Gastroesophageal sphincter (tissue), 3 donors: Measurements from ENCODE around the gene VSIG1.
A peak's percentile ranks its signal among the peaks of the same experiment; 100 is the strongest.

Experiments used
- POLR2A ChIP-seq, 2 donors: fragments of 450-650 bp; IDR thresholded peaks; one replicate each; pipeline ENCODE4 v1.6.1; 2017; ENCODE audit warnings: antibody characterized with exemption in 2 of 2, mild to moderate bottlenecking in 2 of 2, moderate library complexity in 1 of 2
- TF ChIP-seq, protein P1 (sequence below), 4 experiments: fragments of 200-600 bp in 2 of 4; fragments of 450-650 bp in 2 of 4; sonication (generic) in 1 of 4; IDR thresholded peaks; one replicate each; pipeline ENCODE4 v1.5.1; 2017 to 2019; ENCODE audit warnings: antibody characterized with exemption in 4 of 4, mild to moderate bottlenecking in 2 of 4, moderate library complexity in 2 of 4

- peak; percentile 40 to 45 for TF ChIP-seq POLR2A (IDR thresholded peaks at IDR 0.05)
- TF ChIP-seq, protein P1, sequence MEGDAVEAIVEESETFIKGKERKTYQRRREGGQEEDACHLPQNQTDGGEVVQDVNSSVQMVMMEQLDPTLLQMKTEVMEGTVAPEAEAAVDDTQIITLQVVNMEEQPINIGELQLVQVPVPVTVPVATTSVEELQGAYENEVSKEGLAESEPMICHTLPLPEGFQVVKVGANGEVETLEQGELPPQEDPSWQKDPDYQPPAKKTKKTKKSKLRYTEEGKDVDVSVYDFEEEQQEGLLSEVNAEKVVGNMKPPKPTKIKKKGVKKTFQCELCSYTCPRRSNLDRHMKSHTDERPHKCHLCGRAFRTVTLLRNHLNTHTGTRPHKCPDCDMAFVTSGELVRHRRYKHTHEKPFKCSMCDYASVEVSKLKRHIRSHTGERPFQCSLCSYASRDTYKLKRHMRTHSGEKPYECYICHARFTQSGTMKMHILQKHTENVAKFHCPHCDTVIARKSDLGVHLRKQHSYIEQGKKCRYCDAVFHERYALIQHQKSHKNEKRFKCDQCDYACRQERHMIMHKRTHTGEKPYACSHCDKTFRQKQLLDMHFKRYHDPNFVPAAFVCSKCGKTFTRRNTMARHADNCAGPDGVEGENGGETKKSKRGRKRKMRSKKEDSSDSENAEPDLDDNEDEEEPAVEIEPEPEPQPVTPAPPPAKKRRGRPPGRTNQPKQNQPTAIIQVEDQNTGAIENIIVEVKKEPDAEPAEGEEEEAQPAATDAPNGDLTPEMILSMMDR (IDR thresholded peaks at IDR 0.05), result peak in 3 of 4 experiments; percentile 13 to 30 (median 21)
Measured at GRCh38 chrX:108091264-108091877, 46.5 kb downstream of the VSIG1 start, which contains the start of the genes ATG4A and PSMD10.
